ENCODE measurements around the gene RIOK1.

RIOK1 gene

GRCh38 chr6:7425808-7426190 is 36.2 kb downstream of the RIOK1 start:
- Histone ChIP-seq H2AFZ (ENCODE audit: low read depth, low read length) (no peak overlapping the region), H3K27ac (ENCODE audit: low read length) (no peak overlapping the region), H3K4me3 (ENCODE audit: low read length) (no peak overlapping the region), H3K36me3 (replicated peaks; ENCODE audit: low read depth, low read length) (no peaks in the 10 kb centered on the region), H3K27me3 (ENCODE audit: low read depth, low read length) (no peaks in the 10 kb centered on the region), H3K9ac (ENCODE audit: low read length) (no peak overlapping the region), H4K20me1 (ENCODE audit: insufficient read depth, low read length) (no peaks in the 10 kb centered on the region), H3K9me3 (ENCODE audit: insufficient read depth, low read length) (no peaks in the 10 kb centered on the region), H3K4me1 (ENCODE audit: low read length) (no peaks in the 10 kb centered on the region), H3K79me2 (ENCODE audit: low read length) (no peaks in the 10 kb centered on the region), H3K4me2 (ENCODE audit: low read length) (no peak overlapping the region)
- TF ChIP-seq CTCF (IDR thresholded peaks at IDR 0.05; ENCODE audit: low read depth, low read length) (no peak), EZH2phosphoT487 (IDR thresholded peaks at IDR 0.05; ENCODE audit: low read depth) (no peak)

GRCh38 chr6:7426447-7427169 is 37.0 kb downstream of the RIOK1 start:
- no peaks in the 10 kb centered on the region for H3K36me3 ChIP-seq (replicated peaks; ENCODE audit: low read depth, low read length)
- no peak overlapping the region for H3K4me3 ChIP-seq (ENCODE audit: low read length)
- TF ChIP-seq EZH2phosphoT487 (IDR thresholded peaks at IDR 0.05; ENCODE audit: low read depth) (no peak), CTCF (IDR thresholded peaks at IDR 0.05; ENCODE audit: low read depth, low read length) (no peak)

GRCh38 chr6:7431313-7431673 is 41.7 kb downstream of the RIOK1 start:
- H3K36me3 ChIP-seq (replicated peaks; ENCODE audit: low read depth, low read length), result no peaks in the 10 kb centered on the region
- H3K27ac ChIP-seq (ENCODE audit: low read length), result no peak overlapping the region
- H2AFZ ChIP-seq (ENCODE audit: low read depth, low read length), result no peak overlapping the region
- no peaks in the 10 kb centered on the region for H3K4me1 ChIP-seq (ENCODE audit: low read length)
- no peaks in the 10 kb centered on the region for H3K27me3 ChIP-seq (ENCODE audit: low read depth, low read length)
- no peaks in the 10 kb centered on the region for H3K9me3 ChIP-seq (ENCODE audit: insufficient read depth, low read length)
- H3K9ac ChIP-seq (ENCODE audit: low read length), result no peak overlapping the region
- no peaks in the 10 kb centered on the region for H4K20me1 ChIP-seq (ENCODE audit: insufficient read depth, low read length)
- no peak for TF ChIP-seq CTCF (IDR thresholded peaks at IDR 0.05; ENCODE audit: low read depth, low read length)
- TF ChIP-seq EZH2phosphoT487 (IDR thresholded peaks at IDR 0.05; ENCODE audit: low read depth), result no peak
- no peaks in the 10 kb centered on the region for H3K79me2 ChIP-seq (ENCODE audit: low read length)
- H3K4me3 ChIP-seq (ENCODE audit: low read length), result no peak overlapping the region
- no peak overlapping the region for H3K4me2 ChIP-seq (ENCODE audit: low read length)

More at GRCh38 chr6:7426447-7427169, 37.0 kb downstream of the RIOK1 start:
- no peak overlapping the region for H2AFZ ChIP-seq (ENCODE audit: low read depth, low read length)
- no peaks in the 10 kb centered on the region for H3K9me3 ChIP-seq (ENCODE audit: insufficient read depth, low read length)
- no peak overlapping the region for H3K27ac ChIP-seq (ENCODE audit: low read length)
- H3K27me3 ChIP-seq (ENCODE audit: low read depth, low read length), result no peaks in the 10 kb centered on the region
- no peak overlapping the region for H3K4me2 ChIP-seq (ENCODE audit: low read length)
- H3K79me2 ChIP-seq (ENCODE audit: low read length), result no peaks in the 10 kb centered on the region
- H3K4me1 ChIP-seq (ENCODE audit: low read length), result no peaks in the 10 kb centered on the region
- H3K9ac ChIP-seq (ENCODE audit: low read length), result no peak overlapping the region
- H4K20me1 ChIP-seq (ENCODE audit: insufficient read depth, low read length), result no peaks in the 10 kb centered on the region

GRCh38 chr6:7431674-7432390 is 42.2 kb downstream of the RIOK1 start:
- TF ChIP-seq EZH2phosphoT487 (IDR thresholded peaks at IDR 0.05; ENCODE audit: low read depth) (no peak), CTCF (IDR thresholded peaks at IDR 0.05; ENCODE audit: low read depth, low read length) (no peak)
- Histone ChIP-seq H3K9ac (ENCODE audit: low read length) (no peak overlapping the region), H3K27ac (ENCODE audit: low read length) (no peak overlapping the region), H4K20me1 (ENCODE audit: insufficient read depth, low read length) (no peaks in the 10 kb centered on the region), H3K4me2 (ENCODE audit: low read length) (no peak overlapping the region), H3K4me1 (ENCODE audit: low read length) (no peaks in the 10 kb centered on the region), H3K27me3 (ENCODE audit: low read depth, low read length) (no peaks in the 10 kb centered on the region), H2AFZ (ENCODE audit: low read depth, low read length) (no peak overlapping the region), H3K9me3 (ENCODE audit: insufficient read depth, low read length) (no peaks in the 10 kb centered on the region), H3K36me3 (replicated peaks; ENCODE audit: low read depth, low read length) (no peaks in the 10 kb centered on the region), H3K79me2 (ENCODE audit: low read length) (no peaks in the 10 kb centered on the region), H3K4me3 (ENCODE audit: low read length) (no peak overlapping the region)

Measured in OCI-LY3 (cell line).